Fibroblast of lung (primary cell): ENCODE measurements around the gene ZSCAN18.

Experiments used
- CTCF ChIP-seq, 2 donors: IDR thresholded peaks in 1 of 2; conservative IDR thresholded peaks in 1 of 2; 1 replicate in 1 of 2; 2 replicates in 1 of 2; pipeline ENCODE4 v1.5.1; 2011 to 2012; ENCODE audit warnings: low read length in 2 of 2, control low read depth in 1 of 2, inconsistent platforms in 1 of 2, low read depth in 1 of 2, mild to moderate bottlenecking in 1 of 2
- EZH2 ChIP-seq: IDR thresholded peaks from 2 replicates; pipeline ENCODE4 v1.5.1; 2012; ENCODE audit warnings: low read length, control low read depth, mild to moderate bottlenecking; ENCODE audit errors: missing control alignments

- no peak for TF ChIP-seq CTCF (conservative IDR thresholded peaks at IDR 0.05 in 1 of 2, IDR thresholded peaks at IDR 0.05 in 1 of 2; ENCODE audit: low read depth in 1 of 2, low read length in 2 of 2)
- no peak for TF ChIP-seq EZH2
These were observed 8.2 kb downstream of the ZSCAN18 start for GRCh38 chr19:58089846-58090245.
